Esophagus muscularis mucosa (tissue), 3 donors: ENCODE measurements around the gene ABHD13.

Experiments used
- CTCF ChIP-seq, 3 experiments: fragments of 200-600 bp in 2 of 3; fragments of 450-650 bp in 1 of 3; sonication (generic) in 2 of 3; IDR thresholded peaks; one replicate each; pipeline ENCODE4 v1.5.1; 2017 to 2019; ENCODE audit warnings: antibody characterized with exemption in 3 of 3, mild to moderate bottlenecking in 2 of 3, moderate library complexity in 1 of 3
- POLR2A ChIP-seq: fragments of 450-650 bp; IDR thresholded peaks from one replicate; pipeline ENCODE4 v1.6.1; 2017; ENCODE audit warnings: antibody characterized with exemption, moderate library complexity, mild to moderate bottlenecking, low read depth
- POLR2AphosphoS5 ChIP-seq, 2 donors: sonication (generic); formaldehyde crosslinking; IDR thresholded peaks; one replicate each; pipeline ENCODE4 v1.6.1; 2017; ENCODE audit warnings: antibody characterized with exemption in 2 of 2

DNA sequence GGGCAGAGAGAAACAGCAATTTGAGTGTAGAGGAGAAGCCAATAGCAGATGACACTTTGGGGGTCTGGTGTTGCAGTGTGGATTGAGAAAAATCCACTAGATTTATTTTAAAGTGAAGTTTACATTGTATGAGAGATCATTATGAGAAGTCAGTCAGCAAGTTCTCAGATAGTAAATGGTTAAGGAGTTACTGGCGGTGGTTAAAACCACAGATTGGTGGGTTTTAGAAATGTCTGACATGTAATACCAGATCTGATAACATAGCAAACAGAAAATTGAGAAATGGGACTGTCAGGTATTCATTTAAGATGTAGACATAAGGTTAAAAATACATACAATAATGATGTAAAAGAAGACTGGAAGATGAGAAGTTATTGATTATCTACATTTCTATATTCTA is 7.2 kb downstream of the ABHD13 start:
- TF ChIP-seq POLR2AphosphoS5 (IDR thresholded peaks at IDR 0.05), result no peak
- no peak for TF ChIP-seq CTCF (IDR thresholded peaks at IDR 0.05)
- TF ChIP-seq POLR2A, result no peak
